PC-3 (cell line): ENCODE results near the gene RNU1-4.
"Not testable (repeated sequence)": the region's sequence is repeated elsewhere in the genome, so short reads cannot be mapped to it uniquely, and the experiment has no call there.

Experiments
- CTCF ChIP-seq: fragments of 300-600 bp; sonication (generic); conservative IDR thresholded peaks from 2 replicates; pipeline ENCODE4 v1.5.1; 2017; ENCODE audit warnings: antibody characterized with exemption, low read depth, mild to moderate bottlenecking, low read length
- EZH2 ChIP-seq: fragments of 300-600 bp; sonication (generic); IDR thresholded peaks from one replicate; pipeline ENCODE4 v1.6.1; 2017; ENCODE audit warnings: antibody characterized with exemption, mild to moderate bottlenecking, low read length; ENCODE audit not compliant: unreplicated experiment
- EZH2phosphoT487 ChIP-seq: fragments of 300-600 bp; sonication (generic); IDR thresholded peaks from 2 replicates; pipeline ENCODE4 v1.6.1; 2018; ENCODE audit warnings: mild to moderate bottlenecking, antibody characterized with exemption, low read length, borderline replicate concordance

- not testable (repeated sequence) for TF ChIP-seq CTCF, EZH2phosphoT487, EZH2
Observed at GRCh38 chr1:16772275-16773204, 32.2 kb downstream of the RNU1-4 start.
